GM12873 (cell line): ENCODE data around the gene ADAM23.

Experiments used
- CTCF ChIP-seq: IDR thresholded peaks from 2 replicates; pipeline ENCODE4 v1.5.1; 2012; ENCODE audit warnings: low read depth, mild to moderate bottlenecking, moderate library complexity, low read length, control low read depth; ENCODE audit not compliant: insufficient read depth; ENCODE audit errors: missing control alignments

The ADAM23 gene

GRCh38 chr2:206563374-206563773 is 120.0 kb downstream of the ADAM23 start:
- TF ChIP-seq CTCF: no peak

DNA sequence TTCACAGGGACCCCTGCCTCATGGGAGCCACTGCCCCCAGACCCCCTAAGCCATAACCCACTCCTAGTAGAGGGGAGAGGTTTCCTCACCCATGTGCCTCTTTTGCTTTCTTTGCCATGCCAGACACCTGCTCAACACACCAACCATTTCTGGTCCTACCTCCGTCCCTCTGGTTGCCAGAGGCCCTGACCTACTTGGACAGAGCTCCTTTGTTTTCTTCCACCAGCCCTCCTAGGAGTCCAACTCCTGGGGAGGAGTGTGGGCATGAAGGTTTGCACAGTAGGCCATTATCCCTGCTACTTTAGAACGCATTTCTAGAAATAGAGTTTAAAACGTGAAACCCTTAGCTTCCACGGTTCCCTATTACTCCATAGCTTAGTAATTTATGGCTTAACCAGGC is 122.3 kb downstream of the ADAM23 start:
- no peak for TF ChIP-seq CTCF

DNA sequence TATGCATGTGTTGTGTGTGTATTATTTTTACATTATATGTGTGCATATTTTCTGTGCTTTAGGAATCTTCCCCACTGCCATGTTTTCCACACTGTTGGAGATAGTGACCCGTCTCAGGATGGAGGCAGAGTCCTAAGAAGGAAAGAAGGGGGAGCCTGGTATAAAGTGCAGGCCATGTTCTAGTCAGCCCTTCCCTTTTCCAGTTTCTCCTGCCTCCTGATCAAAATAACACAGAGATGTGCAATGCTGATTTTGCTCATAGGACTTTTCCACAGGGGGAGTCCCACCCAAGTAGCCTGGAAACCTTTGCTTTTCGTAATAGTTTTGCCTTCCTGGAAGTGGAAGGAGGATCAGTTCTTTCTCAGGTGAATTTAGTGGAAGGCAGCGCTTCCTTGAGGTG is 126.1 kb downstream of the ADAM23 start:
- no peak for TF ChIP-seq CTCF

- no peak for TF ChIP-seq CTCF
Observed at GRCh38 chr2:206570199-206570598, 126.9 kb downstream of the ADAM23 start.

DNA sequence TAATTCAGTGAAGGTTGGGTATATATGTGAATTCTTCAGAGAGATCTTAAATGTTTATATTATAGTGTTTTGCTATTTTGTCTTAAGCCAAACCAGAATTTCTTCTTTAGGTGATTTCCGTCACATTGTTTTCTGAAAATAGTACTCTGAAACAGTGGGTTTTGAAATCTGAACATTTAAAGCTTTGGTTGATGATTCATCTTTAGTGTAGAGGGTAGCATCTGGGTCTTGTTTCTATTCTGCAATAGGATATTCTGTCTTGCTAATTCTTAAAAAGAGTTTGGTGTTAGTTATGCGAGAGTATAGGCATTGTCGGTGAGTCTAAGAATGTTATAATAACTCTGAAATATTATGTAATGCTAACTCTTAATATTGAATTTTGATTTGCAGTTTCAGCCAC is 129.4 kb downstream of the ADAM23 start:
- no peak for TF ChIP-seq CTCF

DNA sequence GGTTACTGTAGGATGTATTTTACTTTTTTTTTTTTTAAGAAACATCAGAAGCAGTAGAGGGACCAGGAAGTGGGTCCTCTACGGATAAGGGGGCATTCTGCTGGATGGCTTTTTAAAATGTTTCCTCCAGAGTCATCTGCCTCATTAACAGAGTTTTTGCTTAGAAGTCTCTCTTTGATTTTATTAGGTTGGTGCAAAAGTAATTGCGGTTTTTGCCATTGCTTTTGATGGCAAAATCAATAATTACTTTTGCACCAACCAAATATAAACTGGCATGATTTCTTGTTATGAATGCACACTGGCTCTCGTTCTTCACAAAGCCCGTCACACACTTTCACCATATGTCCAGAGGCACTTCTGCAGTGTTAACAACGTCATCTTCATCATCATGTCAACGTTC is 130.5 kb downstream of the ADAM23 start:
- TF ChIP-seq CTCF: no peak

- no peak for TF ChIP-seq CTCF
Observed at GRCh38 chr2:206584323-206585116, 141.2 kb downstream of the ADAM23 start.
